Smooth muscle cell (in vitro differentiated cells): ENCODE results near the gene PFDN1. TPM values are rescaled to one million over a fixed set of nuclear protein-coding genes. Genes with fewer than 3 reads are reported as not detected.
A peak's percentile ranks its signal among the peaks of the same experiment; 100 is the strongest.

Experiments
- DNase-seq: peaks from one replicate; lab custom pipeline; 2025; ENCODE audit not compliant: unreplicated experiment; lab: John Stamatoyannopoulos, UW
- H2AFZ ChIP-seq: fragments of 200-600 bp; sonication (generic); 2 replicates; pipeline ENCODE4 v1.6.0; 2016; ENCODE audit warnings: antibody characterized with exemption, low read depth, mild to moderate bottlenecking
- H3F3A ChIP-seq: fragments of 200-600 bp; sonication (generic); 2 replicates; pipeline ENCODE4 v1.6.0; 2017; ENCODE audit warnings: antibody characterized with exemption, low read depth
- H3K27ac ChIP-seq: fragments of 200-600 bp; sonication (generic); 2 replicates; pipeline ENCODE4 v1.5.1; 2016; ENCODE audit warnings: low read depth, mild to moderate bottlenecking
- H3K27me3 ChIP-seq: fragments of 200-600 bp; sonication (generic); 2 replicates; pipeline ENCODE4 v1.6.1; 2016; ENCODE audit warnings: low read depth, mild to moderate bottlenecking
- H3K36me3 ChIP-seq: fragments of 200-600 bp; sonication (generic); 2 replicates; pipeline ENCODE4 v1.5.1; 2016; ENCODE audit warnings: low read depth
- H3K4me1 ChIP-seq: fragments of 200-600 bp; sonication (generic); 2 replicates; pipeline ENCODE4 v1.5.1; 2016; ENCODE audit warnings: low read depth
- H3K4me2 ChIP-seq: fragments of 200-600 bp; sonication (generic); 2 replicates; pipeline ENCODE4 v1.6.0; 2016; ENCODE audit warnings: mild to moderate bottlenecking
- H3K4me3 ChIP-seq: fragments of 200-600 bp; sonication (generic); 2 replicates; pipeline ENCODE4 v1.5.1; 2016; ENCODE audit warnings: mild to moderate bottlenecking
- H3K79me2 ChIP-seq: fragments of 200-600 bp; sonication (generic); 2 replicates; pipeline ENCODE4 v1.6.0; 2016; ENCODE audit warnings: low read depth, mild to moderate bottlenecking
- H3K9ac ChIP-seq: fragments of 200-600 bp; sonication (generic); 2 replicates; pipeline ENCODE4 v1.6.0; 2016; ENCODE audit warnings: low read depth
- H3K9me3 ChIP-seq: fragments of 200-600 bp; sonication (generic); replicated peaks from 2 replicates; pipeline ENCODE4 v1.5.1; 2016; ENCODE audit warnings: low read depth
- H4K20me1 ChIP-seq: fragments of 200-600 bp; sonication (generic); 2 replicates; pipeline ENCODE4 v1.6.0; 2016; ENCODE audit warnings: low read depth
- CTCF ChIP-seq: fragments of 200-600 bp; sonication (generic); IDR thresholded peaks from 2 replicates; pipeline ENCODE4 v1.5.1; 2017; ENCODE audit warnings: borderline replicate concordance, mild to moderate bottlenecking, antibody characterized with exemption; ENCODE audit not compliant: insufficient read depth, poor library complexity, severe bottlenecking
- WGBS: methylation state at CpG from one replicate; pipeline ENCODE4 v1.1.7; 2016; ENCODE audit warnings: low lambda C conversion rate; 5-methylcytosine and 5-hydroxymethylcytosine counted together
- polyA plus RNA-seq: library from polyadenylated mRNA; unstranded; fragments of >200 nt; fragmentation: Nextera tagmentation; extraction: Ambion mirVana; gene quantifications from 2 replicates; pipeline ENCODE4 v1.2.1, GENCODE V29; 2016
- total RNA-seq: library from RNA; depleted of rRNA; stranded (reverse); fragments of >200 nt; gene quantifications from 2 replicates; pipeline ENCODE4 v1.2.3, GENCODE V29; 2014

Gene PFDN1
- total and polyA plus RNA-seq, 2 experiments from 2014 or later = 145 to 154 TPM

- Histone ChIP-seq H3K27ac (peak overlapping the region; percentile 94), H3K9ac (no peak overlapping the region), H3K4me3 (no peak overlapping the region), H3K36me3 (no peaks in the 10 kb centered on the region), H3K79me2 (peaks cover 21% of the 10 kb centered on the region), H4K20me1 (peaks cover 8% of the 10 kb centered on the region), H2AFZ (no peak overlapping the region), H3K27me3 (no peaks in the 10 kb centered on the region), H3K9me3 (no peaks in the 10 kb centered on the region), H3K4me1 (peaks cover 21% of the 10 kb centered on the region), H3F3A (peaks cover 23% of the 10 kb centered on the region), H3K4me2 (peak overlapping the region; percentile 73)
- DNase-seq = peak; percentile 68
- TF ChIP-seq CTCF = peak; percentile 89
- 13% methylated on average over 14 of the region's 14 CpGs for WGBS
Measured at GRCh38 chr5:140244525-140245025, 58.3 kb downstream of the PFDN1 start.

- WGBS = 95% methylated on average over 4 of the region's 4 CpGs
- DNase-seq = no peak
- H3K27me3 ChIP-seq = no peaks in the 10 kb centered on the region
Measured at GRCh38 chr5:140243706-140244250, 59.1 kb downstream of the PFDN1 start.

GRCh38 chr5:140242890-140243585 is 59.9 kb downstream of the PFDN1 start:
- no peak overlapping the region for H3K27ac ChIP-seq
- H3K4me1 ChIP-seq = peaks cover 21% of the 10 kb centered on the region
- H3K9me3 ChIP-seq = no peaks in the 10 kb centered on the region
- no peak for DNase-seq
- 93% methylated on average over 4 of the region's 4 CpGs for WGBS
- H2AFZ ChIP-seq = no peak overlapping the region
- no peak overlapping the region for H3K4me2 ChIP-seq
- H3K27me3 ChIP-seq = no peaks in the 10 kb centered on the region
- H3K36me3 ChIP-seq = no peaks in the 10 kb centered on the region
- TF ChIP-seq CTCF = no peak
- no peak overlapping the region for H3K9ac ChIP-seq
- no peak overlapping the region for H3K4me3 ChIP-seq
- H4K20me1 ChIP-seq = peaks cover 8% of the 10 kb centered on the region
- peaks cover 6% of the 10 kb centered on the region for H3K79me2 ChIP-seq
- H3F3A ChIP-seq = peaks cover 23% of the 10 kb centered on the region

More at GRCh38 chr5:140243706-140244250, 59.1 kb downstream of the PFDN1 start:
- peaks cover 23% of the 10 kb centered on the region for H3F3A ChIP-seq
- H3K79me2 ChIP-seq = peaks cover 13% of the 10 kb centered on the region
- no peaks in the 10 kb centered on the region for H3K9me3 ChIP-seq
- H3K4me3 ChIP-seq = no peak overlapping the region
- no peak overlapping the region for H3K4me2 ChIP-seq
- peaks cover 8% of the 10 kb centered on the region for H4K20me1 ChIP-seq
- H3K4me1 ChIP-seq = peaks cover 21% of the 10 kb centered on the region
- H3K9ac ChIP-seq = no peak overlapping the region
- no peak for TF ChIP-seq CTCF
- H3K36me3 ChIP-seq = no peaks in the 10 kb centered on the region
- no peak overlapping the region for H3K27ac ChIP-seq
- H2AFZ ChIP-seq = no peak overlapping the region
